Measurements from ENCODE around the gene LRRC42. TPM values are rescaled to one million over a fixed set of nuclear protein-coding genes. Genes with fewer than 3 reads are reported as not detected.

The LRRC42 gene
- polyA plus RNA-seq, 2 of the 4 experiments (the other 2 are of a cell fraction), result 29.7 to 35.1 TPM

DNA sequence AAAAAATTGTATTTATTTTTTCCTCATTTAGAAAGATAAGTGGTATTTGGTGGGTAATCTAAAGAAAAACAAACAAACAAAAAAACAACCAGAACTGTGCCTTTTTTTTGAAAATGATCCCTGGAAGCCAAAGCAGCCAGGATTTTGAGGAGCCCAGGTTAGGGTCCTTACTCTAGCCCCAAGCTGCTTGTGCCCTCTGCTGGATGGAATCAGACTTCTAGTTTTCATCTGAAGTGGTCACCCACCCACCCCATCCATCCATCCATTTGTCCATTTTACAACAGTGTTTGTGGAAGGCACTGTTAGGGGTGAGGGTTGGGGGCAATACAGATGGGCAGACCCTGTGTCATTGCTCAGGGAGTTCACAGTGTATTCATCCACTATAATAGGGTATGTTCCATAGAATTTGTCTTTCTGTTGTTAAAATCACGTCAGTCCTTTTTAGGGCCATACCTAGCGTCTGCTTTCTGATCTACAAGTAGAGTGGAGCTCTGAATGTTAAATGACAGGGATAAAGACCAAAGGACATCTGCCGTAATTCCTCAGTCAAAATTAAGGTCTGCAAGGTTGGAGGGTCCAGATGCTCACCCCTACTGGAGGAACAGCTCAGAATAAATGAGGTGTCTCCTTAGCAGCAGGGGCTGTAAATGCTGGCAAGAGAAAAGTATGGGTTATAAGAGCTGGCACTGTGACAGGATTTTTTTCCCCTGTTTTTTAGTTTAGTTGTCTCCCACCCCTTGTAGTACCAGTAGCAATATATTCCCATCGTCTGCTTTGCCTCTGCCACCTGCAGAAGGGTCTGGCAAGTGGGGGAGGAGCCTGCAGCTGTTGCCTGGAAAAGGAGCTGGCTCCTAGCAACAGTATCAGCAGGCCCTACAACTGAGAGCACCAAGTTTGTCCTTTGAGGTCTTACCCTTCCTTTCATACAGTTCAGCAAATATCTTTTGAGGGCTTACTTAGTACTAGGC is 3.2 kb downstream of the LRRC42 start:
- ChIA-PET CTCF (interaction anchor here (0.7 to 5.6 kb wide), 13 partner anchors 11 to 112 kb away, joined by 3 to 45 read pairs (median 5); partner anchors contain the start of gene DIO1), POLR2A (no interaction called here)
- WGBS (ENCODE audit: missing lambda C conversion rate), result 100% methylated on average over 4 of the region's 4 CpGs
- ATAC-seq, result no peak
- peak; percentile 27 to 47 for DNase-seq (ENCODE audit: low read depth in 1 of 2, low spot score in 1 of 2)
- FAIRE-seq, result no peak
- H3K9me3 ChIP-seq, result no peaks in the 10 kb centered on the region
- no peak overlapping the region for H3K4me3 ChIP-seq
- TF ChIP-seq EHF (CRISPR knock-in tag; IDR thresholded peaks at IDR 0.05) (no peak), FOSB (CRISPR knock-in tag; IDR thresholded peaks at IDR 0.05) (no peak), CHD4 (IDR thresholded peaks at IDR 0.05; ENCODE audit: borderline replicate concordance) (no peak), ESRRA (IDR thresholded peaks at IDR 0.05; ENCODE audit: borderline replicate concordance, low read length) (no peak), RAD21 (conservative IDR thresholded peaks at IDR 0.05 in 1 of 2, IDR thresholded peaks at IDR 0.05 in 1 of 2) (peak; percentile 56 to 65), TFCP2L1 (CRISPR knock-in tag; IDR thresholded peaks at IDR 0.05) (no peak), ZNF302 (CRISPR knock-in tag; IDR thresholded peaks at IDR 0.05) (no peak), SMC3 (IDR thresholded peaks at IDR 0.05) (peak; percentile 48)
- TF ChIP-seq, protein P1, sequence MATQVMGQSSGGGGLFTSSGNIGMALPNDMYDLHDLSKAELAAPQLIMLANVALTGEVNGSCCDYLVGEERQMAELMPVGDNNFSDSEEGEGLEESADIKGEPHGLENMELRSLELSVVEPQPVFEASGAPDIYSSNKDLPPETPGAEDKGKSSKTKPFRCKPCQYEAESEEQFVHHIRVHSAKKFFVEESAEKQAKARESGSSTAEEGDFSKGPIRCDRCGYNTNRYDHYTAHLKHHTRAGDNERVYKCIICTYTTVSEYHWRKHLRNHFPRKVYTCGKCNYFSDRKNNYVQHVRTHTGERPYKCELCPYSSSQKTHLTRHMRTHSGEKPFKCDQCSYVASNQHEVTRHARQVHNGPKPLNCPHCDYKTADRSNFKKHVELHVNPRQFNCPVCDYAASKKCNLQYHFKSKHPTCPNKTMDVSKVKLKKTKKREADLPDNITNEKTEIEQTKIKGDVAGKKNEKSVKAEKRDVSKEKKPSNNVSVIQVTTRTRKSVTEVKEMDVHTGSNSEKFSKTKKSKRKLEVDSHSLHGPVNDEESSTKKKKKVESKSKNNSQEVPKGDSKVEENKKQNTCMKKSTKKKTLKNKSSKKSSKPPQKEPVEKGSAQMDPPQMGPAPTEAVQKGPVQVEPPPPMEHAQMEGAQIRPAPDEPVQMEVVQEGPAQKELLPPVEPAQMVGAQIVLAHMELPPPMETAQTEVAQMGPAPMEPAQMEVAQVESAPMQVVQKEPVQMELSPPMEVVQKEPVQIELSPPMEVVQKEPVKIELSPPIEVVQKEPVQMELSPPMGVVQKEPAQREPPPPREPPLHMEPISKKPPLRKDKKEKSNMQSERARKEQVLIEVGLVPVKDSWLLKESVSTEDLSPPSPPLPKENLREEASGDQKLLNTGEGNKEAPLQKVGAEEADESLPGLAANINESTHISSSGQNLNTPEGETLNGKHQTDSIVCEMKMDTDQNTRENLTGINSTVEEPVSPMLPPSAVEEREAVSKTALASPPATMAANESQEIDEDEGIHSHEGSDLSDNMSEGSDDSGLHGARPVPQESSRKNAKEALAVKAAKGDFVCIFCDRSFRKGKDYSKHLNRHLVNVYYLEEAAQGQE (IDR thresholded peaks at IDR 0.05), result no peak
- TF ChIP-seq, protein P2, sequence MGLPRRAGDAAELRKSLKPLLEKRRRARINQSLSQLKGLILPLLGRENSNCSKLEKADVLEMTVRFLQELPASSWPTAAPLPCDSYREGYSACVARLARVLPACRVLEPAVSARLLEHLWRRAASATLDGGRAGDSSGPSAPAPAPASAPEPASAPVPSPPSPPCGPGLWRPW (IDR thresholded peaks at IDR 0.05), result no peak
- TF ChIP-seq, protein P3, sequence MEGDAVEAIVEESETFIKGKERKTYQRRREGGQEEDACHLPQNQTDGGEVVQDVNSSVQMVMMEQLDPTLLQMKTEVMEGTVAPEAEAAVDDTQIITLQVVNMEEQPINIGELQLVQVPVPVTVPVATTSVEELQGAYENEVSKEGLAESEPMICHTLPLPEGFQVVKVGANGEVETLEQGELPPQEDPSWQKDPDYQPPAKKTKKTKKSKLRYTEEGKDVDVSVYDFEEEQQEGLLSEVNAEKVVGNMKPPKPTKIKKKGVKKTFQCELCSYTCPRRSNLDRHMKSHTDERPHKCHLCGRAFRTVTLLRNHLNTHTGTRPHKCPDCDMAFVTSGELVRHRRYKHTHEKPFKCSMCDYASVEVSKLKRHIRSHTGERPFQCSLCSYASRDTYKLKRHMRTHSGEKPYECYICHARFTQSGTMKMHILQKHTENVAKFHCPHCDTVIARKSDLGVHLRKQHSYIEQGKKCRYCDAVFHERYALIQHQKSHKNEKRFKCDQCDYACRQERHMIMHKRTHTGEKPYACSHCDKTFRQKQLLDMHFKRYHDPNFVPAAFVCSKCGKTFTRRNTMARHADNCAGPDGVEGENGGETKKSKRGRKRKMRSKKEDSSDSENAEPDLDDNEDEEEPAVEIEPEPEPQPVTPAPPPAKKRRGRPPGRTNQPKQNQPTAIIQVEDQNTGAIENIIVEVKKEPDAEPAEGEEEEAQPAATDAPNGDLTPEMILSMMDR (IDR thresholded peaks at IDR 0.05), result peak; percentile 46
- H3K4me1 ChIP-seq, result peaks cover 9% of the 10 kb centered on the region; the same call in 2 of the 3 replicates
- no peak overlapping the region for H3K4me2 ChIP-seq
- H3K27ac ChIP-seq, result no peak overlapping the region

DNA sequence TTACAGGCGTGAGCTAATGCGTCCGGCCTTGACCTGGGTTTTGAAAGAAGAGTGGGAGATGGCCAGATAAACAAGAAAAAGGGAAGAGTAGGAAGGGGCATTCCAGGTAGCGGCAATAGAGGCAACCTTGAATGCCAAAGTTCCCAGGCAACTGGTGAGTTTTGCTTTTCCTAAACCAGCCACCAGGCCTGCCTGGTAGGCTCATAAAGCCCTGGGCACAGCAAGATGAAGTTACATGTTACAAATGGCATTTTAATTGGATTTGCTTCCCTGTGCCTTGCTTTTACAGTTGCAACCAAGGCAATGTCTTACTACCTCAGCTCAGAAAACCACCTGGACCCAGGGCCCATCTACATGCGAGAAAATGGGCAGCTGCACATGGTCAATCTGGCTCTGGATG is 5.5 kb downstream of the LRRC42 start:
- Histone ChIP-seq H3K4me1 (peaks cover 18% of the 10 kb centered on the region), H3K4me3 (no peak overlapping the region), H3K9me3 (no peaks in the 10 kb centered on the region), H3K27ac (no peak overlapping the region), H3K4me2 (no peak overlapping the region)
- no peak for ATAC-seq
- DNase-seq (ENCODE audit: low read depth in 1 of 2, low spot score in 1 of 2), result no peak
- CTCF ChIA-PET, result interaction anchor here (5.5 to 5.6 kb wide), 2 partner anchors 9 to 72 kb away, joined by 39 to 45 read pairs; no protein-coding TSS in a partner anchor
- 100% methylated on average over 4 of the region's 5 CpGs for WGBS (ENCODE audit: missing lambda C conversion rate)
- POLR2A ChIA-PET, result no interaction called here
- FAIRE-seq, result no peak
- TF ChIP-seq, protein P4, sequence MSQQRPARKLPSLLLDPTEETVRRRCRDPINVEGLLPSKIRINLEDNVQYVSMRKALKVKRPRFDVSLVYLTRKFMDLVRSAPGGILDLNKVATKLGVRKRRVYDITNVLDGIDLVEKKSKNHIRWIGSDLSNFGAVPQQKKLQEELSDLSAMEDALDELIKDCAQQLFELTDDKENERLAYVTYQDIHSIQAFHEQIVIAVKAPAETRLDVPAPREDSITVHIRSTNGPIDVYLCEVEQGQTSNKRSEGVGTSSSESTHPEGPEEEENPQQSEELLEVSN (IDR thresholded peaks at IDR 0.05; ENCODE audit: borderline replicate concordance, low read depth), result no peak
- no peak for TF ChIP-seq CHD4 (IDR thresholded peaks at IDR 0.05; ENCODE audit: borderline replicate concordance)

DNA sequence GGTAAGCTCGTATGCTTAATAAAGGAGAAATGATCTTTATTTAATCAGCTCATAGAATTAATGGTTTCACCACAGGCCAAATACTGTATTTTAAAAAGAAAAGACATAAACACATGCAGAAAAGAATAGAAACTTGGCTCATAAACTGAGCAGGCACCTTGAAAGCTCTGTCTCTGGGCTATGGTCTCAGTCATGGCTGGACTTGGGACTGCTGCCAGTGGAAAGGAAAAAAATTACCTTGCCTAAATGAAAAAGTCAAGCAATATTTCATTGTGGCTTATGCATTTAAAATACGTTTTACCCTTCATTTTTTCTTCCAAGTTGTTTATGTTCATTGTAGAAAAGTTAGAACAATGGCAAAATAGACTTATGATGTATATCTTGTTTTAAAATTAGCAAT is 8.0 kb downstream of the LRRC42 start:
- CTCF ChIA-PET, result interaction anchor here (1.9 kb wide), 1 partner anchor 94 kb away, joined by 8 read pairs; no protein-coding TSS in a partner anchor
- 81% methylated on average over 2 of the region's 2 CpGs for WGBS (ENCODE audit: missing lambda C conversion rate)
- no peak for FAIRE-seq
- POLR2A ChIA-PET, result no interaction called here
- Histone ChIP-seq H3K4me2 (no peak overlapping the region), H3K4me1 (peaks cover 17% of the 10 kb centered on the region), H3K9me3 (no peaks in the 10 kb centered on the region), H3K27ac (no peak overlapping the region), H3K4me3 (no peak overlapping the region)
- DNase-seq (ENCODE audit: low read depth in 1 of 2, low spot score in 1 of 2), result no peak
- ATAC-seq, result no peak
- no peak for TF ChIP-seq ZC3H11A (IDR thresholded peaks at IDR 0.05)
- no peak for TF ChIP-seq HOXB13 (CRISPR knock-in tag; IDR thresholded peaks at IDR 0.05; ENCODE audit: low read depth)
- TF ChIP-seq, protein P5, sequence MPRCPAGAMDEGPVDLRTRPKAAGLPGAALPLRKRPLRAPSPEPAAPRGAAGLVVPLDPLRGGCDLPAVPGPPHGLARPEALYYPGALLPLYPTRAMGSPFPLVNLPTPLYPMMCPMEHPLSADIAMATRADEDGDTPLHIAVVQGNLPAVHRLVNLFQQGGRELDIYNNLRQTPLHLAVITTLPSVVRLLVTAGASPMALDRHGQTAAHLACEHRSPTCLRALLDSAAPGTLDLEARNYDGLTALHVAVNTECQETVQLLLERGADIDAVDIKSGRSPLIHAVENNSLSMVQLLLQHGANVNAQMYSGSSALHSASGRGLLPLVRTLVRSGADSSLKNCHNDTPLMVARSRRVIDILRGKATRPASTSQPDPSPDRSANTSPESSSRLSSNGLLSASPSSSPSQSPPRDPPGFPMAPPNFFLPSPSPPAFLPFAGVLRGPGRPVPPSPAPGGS (IDR thresholded peaks at IDR 0.05), result no peak
- TF ChIP-seq RARB (CRISPR knock-in tag; IDR thresholded peaks at IDR 0.05), result no peak
- no peak for TF ChIP-seq JUNB (IDR thresholded peaks at IDR 0.05)
- no peak for TF ChIP-seq RAD21 (conservative IDR thresholded peaks at IDR 0.05 in 1 of 2, IDR thresholded peaks at IDR 0.05 in 1 of 2)
- TF ChIP-seq EHMT2 (IDR thresholded peaks at IDR 0.05; ENCODE audit: low read depth), result no peak
- no peak for TF ChIP-seq PHF8 (IDR thresholded peaks at IDR 0.05; ENCODE audit: borderline replicate concordance, low read depth)
- TF ChIP-seq, protein P6, sequence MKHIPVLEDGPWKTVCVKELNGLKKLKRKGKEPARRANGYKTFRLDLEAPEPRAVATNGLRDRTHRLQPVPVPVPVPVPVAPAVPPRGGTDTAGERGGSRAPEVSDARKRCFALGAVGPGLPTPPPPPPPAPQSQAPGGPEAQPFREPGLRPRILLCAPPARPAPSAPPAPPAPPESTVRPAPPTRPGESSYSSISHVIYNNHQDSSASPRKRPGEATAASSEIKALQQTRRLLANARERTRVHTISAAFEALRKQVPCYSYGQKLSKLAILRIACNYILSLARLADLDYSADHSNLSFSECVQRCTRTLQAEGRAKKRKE (CRISPR knock-in tag; IDR thresholded peaks at IDR 0.05; ENCODE audit: low read depth), result no peak
- TF ChIP-seq FOXS1 (CRISPR knock-in tag; IDR thresholded peaks at IDR 0.05), result no peak

Data from A549 (cell line).